Measurements from ENCODE around the gene PGD.
"Not testable (repeated sequence)": the region's sequence is repeated elsewhere in the genome, so short reads cannot be mapped to it uniquely, and the experiment has no call there.

PGD gene

GRCh38 chr1:10424034-10424433, 25.2 kb downstream of the PGD start:
- TF ChIP-seq CSRNP3 (CRISPR knock-in tag; IDR thresholded peaks at IDR 0.05) = no peak
- no peak for TF ChIP-seq RARB (CRISPR knock-in tag; IDR thresholded peaks at IDR 0.05)
- TF ChIP-seq TOX (CRISPR knock-in tag; IDR thresholded peaks at IDR 0.05; ENCODE audit: borderline replicate concordance) = no peak
- TF ChIP-seq ZC3H10 (CRISPR knock-in tag; IDR thresholded peaks at IDR 0.05) = no peak
- no peak for TF ChIP-seq OSR1 (CRISPR knock-in tag; IDR thresholded peaks at IDR 0.05)
- no peak for TF ChIP-seq ARNTL (CRISPR knock-in tag; IDR thresholded peaks at IDR 0.05; ENCODE audit: borderline replicate concordance, low read depth)
- no peak for TF ChIP-seq PATZ1 (CRISPR knock-in tag; IDR thresholded peaks at IDR 0.05; ENCODE audit: borderline replicate concordance)
- no peak for TF ChIP-seq ZFP30 (CRISPR knock-in tag; IDR thresholded peaks at IDR 0.05)
- no peak for TF ChIP-seq BACH2 (CRISPR knock-in tag; IDR thresholded peaks at IDR 0.05; ENCODE audit: borderline replicate concordance)
- TF ChIP-seq SNAI2 (CRISPR knock-in tag; IDR thresholded peaks at IDR 0.05) = no peak
- TF ChIP-seq ZNF8 (CRISPR knock-in tag; IDR thresholded peaks at IDR 0.05) = no peak
- no peak for TF ChIP-seq TSHZ2 (CRISPR knock-in tag; IDR thresholded peaks at IDR 0.05)
- TF ChIP-seq ZFP3 (CRISPR knock-in tag; IDR thresholded peaks at IDR 0.05) = no peak
- no peak for TF ChIP-seq POU6F1 (CRISPR knock-in tag; IDR thresholded peaks at IDR 0.05; ENCODE audit: borderline replicate concordance, low read depth)
- TF ChIP-seq ZNF565 (CRISPR knock-in tag; conservative IDR thresholded peaks at IDR 0.05; ENCODE audit: low read depth) = no peak
- ATAC-seq = no peak

- TF ChIP-seq ZNF565 (CRISPR knock-in tag; conservative IDR thresholded peaks at IDR 0.05; ENCODE audit: low read depth) (no peak), CREB5 (CRISPR knock-in tag; IDR thresholded peaks at IDR 0.05; ENCODE audit: low read depth) (no peak), SNAI2 (CRISPR knock-in tag; IDR thresholded peaks at IDR 0.05) (no peak), BACH2 (CRISPR knock-in tag; IDR thresholded peaks at IDR 0.05; ENCODE audit: borderline replicate concordance) (no peak), CSDC2 (CRISPR knock-in tag; IDR thresholded peaks at IDR 0.05) (no peak), POU6F1 (CRISPR knock-in tag; IDR thresholded peaks at IDR 0.05; ENCODE audit: borderline replicate concordance, low read depth) (no peak)
- ATAC-seq = no peak
Observed at GRCh38 chr1:10424651-10425050, 25.8 kb downstream of the PGD start.

- ATAC-seq = not testable (repeated sequence)
Observed at GRCh38 chr1:10425826-10426534, 27.1 kb downstream of the PGD start.

- ATAC-seq = not testable (repeated sequence)
Observed at GRCh38 chr1:10426535-10426848, 27.6 kb downstream of the PGD start.
